Erythroblast (primary cell): ENCODE measurements around the gene ERC2.

Experiments
- DNase-seq, 2 experiments: peaks; one replicate each; lab custom pipeline; 2025; lab: John Stamatoyannopoulos, UW
- GATA1 ChIP-seq: IDR thresholded peaks from 2 replicates; pipeline ENCODE4 v1.6.1; 2011; ENCODE audit warnings: low read depth, mild to moderate bottlenecking, control low read depth, low read length, moderate library complexity
- POLR2A ChIP-seq: IDR thresholded peaks from 2 replicates; pipeline ENCODE4 v1.6.1; 2011; ENCODE audit warnings: mild to moderate bottlenecking, low read length

Gene ERC2

GRCh38 chr3:56125358-56126005 is 342.8 kb downstream of the ERC2 start:
- TF ChIP-seq GATA1: no peak
- TF ChIP-seq POLR2A: no peak
- no peak for DNase-seq

- DNase-seq: no peak
- TF ChIP-seq POLR2A (no peak), GATA1 (no peak)
Observed at GRCh38 chr3:56124546-56124945, 343.7 kb downstream of the ERC2 start.

GRCh38 chr3:56123487-56123886 is 344.8 kb downstream of the ERC2 start:
- no peak for DNase-seq
- TF ChIP-seq GATA1: no peak
- TF ChIP-seq POLR2A: no peak

- TF ChIP-seq POLR2A (no peak), GATA1 (no peak)
- DNase-seq: no peak
Observed at GRCh38 chr3:56122911-56123310, 345.4 kb downstream of the ERC2 start.

- TF ChIP-seq GATA1 (no peak), POLR2A (no peak)
Observed at GRCh38 chr3:56121716-56122115, 346.6 kb downstream of the ERC2 start.

GRCh38 chr3:56119575-56120349 is 348.5 kb downstream of the ERC2 start:
- no peak for DNase-seq
- TF ChIP-seq GATA1: no peak
- TF ChIP-seq POLR2A: no peak

More at GRCh38 chr3:56121716-56122115, 346.6 kb downstream of the ERC2 start:
- DNase-seq: no peak

GRCh38 chr3:56118968-56119367 is 349.3 kb downstream of the ERC2 start:
- no peak for TF ChIP-seq GATA1
- no peak for TF ChIP-seq POLR2A
- DNase-seq: no peak

GRCh38 chr3:56115698-56116097 is 352.6 kb downstream of the ERC2 start:
- no peak for DNase-seq
- no peak for TF ChIP-seq GATA1

- TF ChIP-seq GATA1: no peak
- TF ChIP-seq POLR2A: no peak
Observed at GRCh38 chr3:56115199-56115598, 353.1 kb downstream of the ERC2 start.

GRCh38 chr3:56113908-56114307 is 354.4 kb downstream of the ERC2 start:
- TF ChIP-seq GATA1 (no peak), POLR2A (no peak)
- no peak for DNase-seq

More at GRCh38 chr3:56115199-56115598, 353.1 kb downstream of the ERC2 start:
- no peak for DNase-seq

- TF ChIP-seq POLR2A (no peak), GATA1 (no peak)
- DNase-seq: no peak
Observed at GRCh38 chr3:56113231-56113630, 355.0 kb downstream of the ERC2 start.

GRCh38 chr3:56111606-56112304 is 356.5 kb downstream of the ERC2 start:
- TF ChIP-seq GATA1 (no peak), POLR2A (no peak)
- no peak for DNase-seq

GRCh38 chr3:56110886-56111285 is 357.4 kb downstream of the ERC2 start:
- no peak for DNase-seq

GRCh38 chr3:56107157-56107556 is 361.1 kb downstream of the ERC2 start:
- TF ChIP-seq POLR2A (no peak), GATA1 (no peak)
- no peak for DNase-seq

More at GRCh38 chr3:56110886-56111285, 357.4 kb downstream of the ERC2 start:
- no peak for TF ChIP-seq POLR2A
- TF ChIP-seq GATA1: no peak
